ENCODE measurements around the gene PPARG.

DNA sequence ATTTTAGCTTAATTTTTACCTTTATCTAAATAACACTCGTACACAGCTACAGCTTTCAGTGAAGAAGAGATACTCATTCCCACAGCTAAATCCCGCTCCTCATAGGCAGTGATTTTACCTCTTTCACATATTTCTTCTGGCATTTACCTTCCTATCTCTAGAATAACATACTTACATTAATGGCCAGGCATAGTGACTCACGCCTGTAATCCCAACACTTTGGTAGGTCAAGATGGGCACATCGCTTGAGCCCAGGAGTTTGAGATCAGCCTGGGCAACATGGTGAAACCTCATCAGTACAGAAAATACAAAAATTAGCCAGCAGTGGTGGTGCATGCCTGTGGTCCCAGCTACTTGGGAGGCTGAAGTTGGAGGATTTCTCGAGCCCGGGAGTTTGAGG lies 80.2 kb downstream of the PPARG start:
- TF ChIP-seq, protein P1, sequence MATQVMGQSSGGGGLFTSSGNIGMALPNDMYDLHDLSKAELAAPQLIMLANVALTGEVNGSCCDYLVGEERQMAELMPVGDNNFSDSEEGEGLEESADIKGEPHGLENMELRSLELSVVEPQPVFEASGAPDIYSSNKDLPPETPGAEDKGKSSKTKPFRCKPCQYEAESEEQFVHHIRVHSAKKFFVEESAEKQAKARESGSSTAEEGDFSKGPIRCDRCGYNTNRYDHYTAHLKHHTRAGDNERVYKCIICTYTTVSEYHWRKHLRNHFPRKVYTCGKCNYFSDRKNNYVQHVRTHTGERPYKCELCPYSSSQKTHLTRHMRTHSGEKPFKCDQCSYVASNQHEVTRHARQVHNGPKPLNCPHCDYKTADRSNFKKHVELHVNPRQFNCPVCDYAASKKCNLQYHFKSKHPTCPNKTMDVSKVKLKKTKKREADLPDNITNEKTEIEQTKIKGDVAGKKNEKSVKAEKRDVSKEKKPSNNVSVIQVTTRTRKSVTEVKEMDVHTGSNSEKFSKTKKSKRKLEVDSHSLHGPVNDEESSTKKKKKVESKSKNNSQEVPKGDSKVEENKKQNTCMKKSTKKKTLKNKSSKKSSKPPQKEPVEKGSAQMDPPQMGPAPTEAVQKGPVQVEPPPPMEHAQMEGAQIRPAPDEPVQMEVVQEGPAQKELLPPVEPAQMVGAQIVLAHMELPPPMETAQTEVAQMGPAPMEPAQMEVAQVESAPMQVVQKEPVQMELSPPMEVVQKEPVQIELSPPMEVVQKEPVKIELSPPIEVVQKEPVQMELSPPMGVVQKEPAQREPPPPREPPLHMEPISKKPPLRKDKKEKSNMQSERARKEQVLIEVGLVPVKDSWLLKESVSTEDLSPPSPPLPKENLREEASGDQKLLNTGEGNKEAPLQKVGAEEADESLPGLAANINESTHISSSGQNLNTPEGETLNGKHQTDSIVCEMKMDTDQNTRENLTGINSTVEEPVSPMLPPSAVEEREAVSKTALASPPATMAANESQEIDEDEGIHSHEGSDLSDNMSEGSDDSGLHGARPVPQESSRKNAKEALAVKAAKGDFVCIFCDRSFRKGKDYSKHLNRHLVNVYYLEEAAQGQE (IDR thresholded peaks at IDR 0.05; ENCODE audit: insufficient replicate concordance, low read depth), result no peak
- TF ChIP-seq, protein P2, sequence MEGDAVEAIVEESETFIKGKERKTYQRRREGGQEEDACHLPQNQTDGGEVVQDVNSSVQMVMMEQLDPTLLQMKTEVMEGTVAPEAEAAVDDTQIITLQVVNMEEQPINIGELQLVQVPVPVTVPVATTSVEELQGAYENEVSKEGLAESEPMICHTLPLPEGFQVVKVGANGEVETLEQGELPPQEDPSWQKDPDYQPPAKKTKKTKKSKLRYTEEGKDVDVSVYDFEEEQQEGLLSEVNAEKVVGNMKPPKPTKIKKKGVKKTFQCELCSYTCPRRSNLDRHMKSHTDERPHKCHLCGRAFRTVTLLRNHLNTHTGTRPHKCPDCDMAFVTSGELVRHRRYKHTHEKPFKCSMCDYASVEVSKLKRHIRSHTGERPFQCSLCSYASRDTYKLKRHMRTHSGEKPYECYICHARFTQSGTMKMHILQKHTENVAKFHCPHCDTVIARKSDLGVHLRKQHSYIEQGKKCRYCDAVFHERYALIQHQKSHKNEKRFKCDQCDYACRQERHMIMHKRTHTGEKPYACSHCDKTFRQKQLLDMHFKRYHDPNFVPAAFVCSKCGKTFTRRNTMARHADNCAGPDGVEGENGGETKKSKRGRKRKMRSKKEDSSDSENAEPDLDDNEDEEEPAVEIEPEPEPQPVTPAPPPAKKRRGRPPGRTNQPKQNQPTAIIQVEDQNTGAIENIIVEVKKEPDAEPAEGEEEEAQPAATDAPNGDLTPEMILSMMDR (IDR thresholded peaks at IDR 0.05; ENCODE audit: insufficient read depth, low read length), result no peak
- no peak for TF ChIP-seq POLR2AphosphoS5 (IDR thresholded peaks at IDR 0.05; ENCODE audit: low read depth)
- no peak for TF ChIP-seq SPI1 (IDR thresholded peaks at IDR 0.05; ENCODE audit: borderline replicate concordance, low read depth)
